ENCODE results near the gene NDUFS7. TPM values are rescaled to one million over a fixed set of nuclear protein-coding genes. Genes with fewer than 3 reads are reported as not detected.
A peak's percentile ranks its signal among the peaks of the same experiment; 100 is the strongest.

Gene NDUFS7
- total and polyA plus RNA-seq, 10 of the 15 experiments (the other 5 are each of a cell fraction or from before 2014, with no cell fraction given), result 5.1 to 282 (median 92.9) TPM

DNA sequence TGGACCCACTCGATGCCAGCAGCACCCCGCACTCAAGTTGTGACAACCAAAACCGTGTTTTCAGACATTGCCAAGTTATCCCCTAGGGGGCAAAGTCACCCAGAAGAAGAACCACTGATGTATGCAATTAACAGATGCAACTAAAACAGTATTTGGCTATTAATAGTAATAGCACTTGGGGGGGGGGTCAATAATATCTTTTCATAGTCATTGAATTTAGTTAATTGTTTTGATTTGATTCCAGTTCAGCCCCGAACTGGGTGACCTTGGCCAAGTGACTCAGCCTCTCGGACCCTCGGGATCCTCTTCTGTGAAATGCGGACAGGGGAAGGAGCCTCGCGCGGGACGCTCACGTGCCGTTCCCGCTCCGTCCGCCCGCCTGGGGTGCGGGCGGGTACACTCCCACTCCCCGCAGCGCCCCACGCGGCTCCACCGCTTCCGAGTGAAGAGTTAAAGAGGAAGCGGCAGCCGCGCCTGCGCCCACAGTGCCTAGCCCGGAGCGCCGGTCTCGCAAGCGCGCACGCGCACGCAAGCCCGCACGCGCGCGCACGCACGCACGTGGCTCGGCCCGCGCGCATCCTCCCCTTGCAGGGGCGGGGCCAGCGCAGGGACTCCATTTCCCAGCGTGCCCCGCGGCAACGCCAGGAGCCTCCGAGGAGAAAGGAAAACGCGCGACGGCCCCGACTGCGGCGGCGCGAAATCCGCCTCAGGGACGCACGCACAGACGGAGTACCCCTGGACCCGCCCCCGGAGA lies 23.2 kb downstream of the NDUFS7 start (continued):
- TF ChIP-seq BMI1 (IDR thresholded peaks at IDR 0.05; ENCODE audit: borderline replicate concordance), result no peak
- peak; percentile 81 for TF ChIP-seq SP1 (IDR thresholded peaks at IDR 0.05; ENCODE audit: low read depth, low read length)
- peak; percentile 50; the same call in 1 of the 2 replicates for TF ChIP-seq CREM (IDR thresholded peaks at IDR 0.05; ENCODE audit: low read depth)
- TF ChIP-seq CHD2 (IDR thresholded peaks at IDR 0.05; ENCODE audit: borderline replicate concordance, low read depth, low read length), result no peak; the same call in none of the 2 replicates
- TF ChIP-seq STAT1 (conservative IDR thresholded peaks at IDR 0.05), result no peak
- TF ChIP-seq, protein P1, sequence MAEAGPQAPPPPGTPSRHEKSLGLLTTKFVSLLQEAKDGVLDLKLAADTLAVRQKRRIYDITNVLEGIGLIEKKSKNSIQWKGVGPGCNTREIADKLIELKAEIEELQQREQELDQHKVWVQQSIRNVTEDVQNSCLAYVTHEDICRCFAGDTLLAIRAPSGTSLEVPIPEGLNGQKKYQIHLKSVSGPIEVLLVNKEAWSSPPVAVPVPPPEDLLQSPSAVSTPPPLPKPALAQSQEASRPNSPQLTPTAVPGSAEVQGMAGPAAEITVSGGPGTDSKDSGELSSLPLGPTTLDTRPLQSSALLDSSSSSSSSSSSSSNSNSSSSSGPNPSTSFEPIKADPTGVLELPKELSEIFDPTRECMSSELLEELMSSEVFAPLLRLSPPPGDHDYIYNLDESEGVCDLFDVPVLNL (IDR thresholded peaks at IDR 0.05; ENCODE audit: low read depth, low read length), result peak; percentile 39; the same call in 1 of the 2 replicates
- TF ChIP-seq, protein P2, sequence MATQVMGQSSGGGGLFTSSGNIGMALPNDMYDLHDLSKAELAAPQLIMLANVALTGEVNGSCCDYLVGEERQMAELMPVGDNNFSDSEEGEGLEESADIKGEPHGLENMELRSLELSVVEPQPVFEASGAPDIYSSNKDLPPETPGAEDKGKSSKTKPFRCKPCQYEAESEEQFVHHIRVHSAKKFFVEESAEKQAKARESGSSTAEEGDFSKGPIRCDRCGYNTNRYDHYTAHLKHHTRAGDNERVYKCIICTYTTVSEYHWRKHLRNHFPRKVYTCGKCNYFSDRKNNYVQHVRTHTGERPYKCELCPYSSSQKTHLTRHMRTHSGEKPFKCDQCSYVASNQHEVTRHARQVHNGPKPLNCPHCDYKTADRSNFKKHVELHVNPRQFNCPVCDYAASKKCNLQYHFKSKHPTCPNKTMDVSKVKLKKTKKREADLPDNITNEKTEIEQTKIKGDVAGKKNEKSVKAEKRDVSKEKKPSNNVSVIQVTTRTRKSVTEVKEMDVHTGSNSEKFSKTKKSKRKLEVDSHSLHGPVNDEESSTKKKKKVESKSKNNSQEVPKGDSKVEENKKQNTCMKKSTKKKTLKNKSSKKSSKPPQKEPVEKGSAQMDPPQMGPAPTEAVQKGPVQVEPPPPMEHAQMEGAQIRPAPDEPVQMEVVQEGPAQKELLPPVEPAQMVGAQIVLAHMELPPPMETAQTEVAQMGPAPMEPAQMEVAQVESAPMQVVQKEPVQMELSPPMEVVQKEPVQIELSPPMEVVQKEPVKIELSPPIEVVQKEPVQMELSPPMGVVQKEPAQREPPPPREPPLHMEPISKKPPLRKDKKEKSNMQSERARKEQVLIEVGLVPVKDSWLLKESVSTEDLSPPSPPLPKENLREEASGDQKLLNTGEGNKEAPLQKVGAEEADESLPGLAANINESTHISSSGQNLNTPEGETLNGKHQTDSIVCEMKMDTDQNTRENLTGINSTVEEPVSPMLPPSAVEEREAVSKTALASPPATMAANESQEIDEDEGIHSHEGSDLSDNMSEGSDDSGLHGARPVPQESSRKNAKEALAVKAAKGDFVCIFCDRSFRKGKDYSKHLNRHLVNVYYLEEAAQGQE (IDR thresholded peaks at IDR 0.05; ENCODE audit: low read depth, low read length), result no peak
- no peak for TF ChIP-seq SUPT20H (IDR thresholded peaks at IDR 0.05; ENCODE audit: borderline replicate concordance, control insufficient read depth, low read depth, low read length)
- 0 out of 2 replicates have a peak, but pooled peaks have one; percentile 34 for TF ChIP-seq SREBF1 (IDR thresholded peaks at IDR 0.05; ENCODE audit: low read length)
- TF ChIP-seq, protein P3, sequence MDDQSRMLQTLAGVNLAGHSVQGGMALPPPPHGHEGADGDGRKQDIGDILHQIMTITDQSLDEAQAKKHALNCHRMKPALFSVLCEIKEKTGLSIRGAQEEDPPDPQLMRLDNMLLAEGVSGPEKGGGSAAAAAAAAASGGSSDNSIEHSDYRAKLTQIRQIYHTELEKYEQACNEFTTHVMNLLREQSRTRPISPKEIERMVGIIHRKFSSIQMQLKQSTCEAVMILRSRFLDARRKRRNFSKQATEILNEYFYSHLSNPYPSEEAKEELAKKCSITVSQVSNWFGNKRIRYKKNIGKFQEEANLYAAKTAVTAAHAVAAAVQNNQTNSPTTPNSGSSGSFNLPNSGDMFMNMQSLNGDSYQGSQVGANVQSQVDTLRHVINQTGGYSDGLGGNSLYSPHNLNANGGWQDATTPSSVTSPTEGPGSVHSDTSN (IDR thresholded peaks at IDR 0.05; ENCODE audit: insufficient replicate concordance, low read depth, low read length), result no peak
- TF ChIP-seq POLR2AphosphoS5 (IDR thresholded peaks at IDR 0.05; ENCODE audit: low read length), result peak; percentile 62
- TF ChIP-seq, protein P4, sequence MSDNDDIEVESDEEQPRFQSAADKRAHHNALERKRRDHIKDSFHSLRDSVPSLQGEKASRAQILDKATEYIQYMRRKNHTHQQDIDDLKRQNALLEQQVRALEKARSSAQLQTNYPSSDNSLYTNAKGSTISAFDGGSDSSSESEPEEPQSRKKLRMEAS (IDR thresholded peaks at IDR 0.05; ENCODE audit: low read depth, low read length), result peak; percentile 90

All from GM12878 (cell line).